Measurements from ENCODE around the gene ATP8B4.

ATP8B4 gene

DNA sequence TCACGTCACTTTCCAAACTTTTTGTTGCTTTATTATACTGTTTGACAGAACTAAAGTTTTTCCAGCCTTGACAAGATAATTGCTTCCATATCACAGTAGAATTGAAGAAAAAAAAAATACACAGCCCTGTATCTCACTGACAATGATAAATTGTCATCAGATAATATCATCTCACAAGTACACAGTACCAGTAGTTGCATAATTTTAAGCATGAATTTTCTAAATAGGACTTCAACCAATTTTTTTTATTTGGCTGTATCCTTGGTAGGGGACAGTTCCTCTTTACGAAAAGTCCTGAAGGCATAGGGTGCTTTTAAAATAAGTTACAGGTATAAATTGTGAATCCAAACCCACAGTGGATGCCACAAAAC is 230.7 kb downstream of the ATP8B4 start:
- no peak for DNase-seq

DNA sequence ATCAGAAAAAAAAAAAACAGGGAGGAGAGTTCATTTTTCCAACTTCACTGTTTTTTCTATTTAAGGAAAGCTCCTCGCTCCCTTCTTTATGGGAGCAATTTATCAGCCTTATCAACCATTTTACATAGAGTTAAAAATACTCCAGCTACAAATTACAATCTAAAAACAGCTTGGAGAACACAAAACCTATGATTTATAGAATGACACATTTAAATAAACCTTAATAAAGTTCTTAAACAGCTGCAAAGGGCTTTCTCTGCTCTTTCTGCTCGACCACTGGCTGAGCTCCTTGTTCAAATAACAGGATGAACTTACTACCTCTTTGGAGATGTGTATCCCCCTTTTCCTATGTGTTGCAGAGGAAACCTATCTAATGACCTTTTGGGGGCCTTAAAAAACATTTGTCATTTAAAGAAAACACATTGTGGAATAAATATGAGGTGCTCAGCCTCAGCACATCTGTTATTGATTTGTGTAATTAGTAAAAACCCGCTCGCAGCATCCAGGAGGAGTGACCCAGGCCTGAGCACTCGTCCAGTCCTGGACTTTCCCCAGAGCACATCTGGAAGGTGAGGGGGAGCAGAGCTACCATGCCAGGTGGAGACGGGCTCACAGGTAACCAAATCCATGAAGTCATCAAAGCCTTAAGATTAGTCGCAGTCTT is 231.2 kb downstream of the ATP8B4 start:
- DNase-seq, result no peak

DNA sequence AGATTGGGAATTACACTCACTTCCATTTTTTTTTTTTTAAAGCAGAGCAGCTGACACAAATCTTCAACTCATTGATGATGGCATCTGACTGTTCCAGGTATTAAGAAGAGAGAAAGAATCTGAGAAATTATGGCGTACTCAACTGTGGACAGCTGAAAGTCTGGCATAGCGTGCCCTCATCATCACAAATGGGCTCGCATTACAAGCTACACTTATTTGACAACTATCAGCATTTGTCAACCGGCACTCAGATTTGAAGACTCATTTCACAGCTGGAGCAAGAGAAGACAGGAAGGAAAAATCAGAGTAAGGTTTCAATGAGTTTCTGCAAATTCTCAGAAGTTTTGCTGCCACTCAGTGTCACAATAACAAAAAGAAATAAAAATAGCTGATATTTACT is 235.9 kb downstream of the ATP8B4 start:
- DNase-seq, result no peak

DNA sequence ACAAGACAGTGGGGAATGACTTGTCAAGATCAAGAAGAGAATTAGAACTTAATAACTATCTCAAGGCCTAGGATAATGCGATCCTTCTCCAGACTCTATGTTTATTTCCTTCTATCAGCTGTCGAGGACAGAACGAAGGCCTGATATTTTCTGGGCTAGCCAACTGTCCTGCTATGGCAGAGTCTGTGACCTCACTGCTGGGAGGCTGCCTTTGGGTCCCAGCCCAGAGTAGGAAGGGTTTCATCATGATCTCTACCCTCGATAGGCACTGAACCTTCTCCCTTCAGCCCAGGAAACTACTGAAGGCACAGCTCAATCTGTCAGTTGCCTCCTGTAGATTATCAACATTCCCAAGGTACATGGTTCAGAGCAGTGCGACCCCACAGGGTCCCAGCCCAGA is 237.2 kb downstream of the ATP8B4 start:
- DNase-seq, result no peak

DNA sequence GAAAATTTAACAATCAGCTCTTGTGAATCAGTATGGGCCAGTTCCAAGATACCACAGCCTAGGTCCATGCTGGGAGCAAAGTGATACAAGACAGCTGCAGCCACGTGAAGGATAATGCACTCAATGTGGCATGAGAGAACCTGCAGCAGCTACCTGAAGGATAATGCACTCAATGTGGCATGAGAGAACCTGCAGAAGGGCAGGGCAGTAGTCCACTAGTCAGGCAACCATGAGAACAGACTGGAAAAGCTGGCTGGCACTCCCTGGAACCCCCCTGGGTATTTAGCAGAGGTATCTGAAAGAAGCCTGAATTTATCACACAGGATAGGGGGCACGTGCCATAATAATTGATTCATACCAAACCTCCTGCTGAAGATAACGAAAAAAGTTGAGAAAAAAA is 237.6 kb downstream of the ATP8B4 start:
- DNase-seq, result no peak

DNA sequence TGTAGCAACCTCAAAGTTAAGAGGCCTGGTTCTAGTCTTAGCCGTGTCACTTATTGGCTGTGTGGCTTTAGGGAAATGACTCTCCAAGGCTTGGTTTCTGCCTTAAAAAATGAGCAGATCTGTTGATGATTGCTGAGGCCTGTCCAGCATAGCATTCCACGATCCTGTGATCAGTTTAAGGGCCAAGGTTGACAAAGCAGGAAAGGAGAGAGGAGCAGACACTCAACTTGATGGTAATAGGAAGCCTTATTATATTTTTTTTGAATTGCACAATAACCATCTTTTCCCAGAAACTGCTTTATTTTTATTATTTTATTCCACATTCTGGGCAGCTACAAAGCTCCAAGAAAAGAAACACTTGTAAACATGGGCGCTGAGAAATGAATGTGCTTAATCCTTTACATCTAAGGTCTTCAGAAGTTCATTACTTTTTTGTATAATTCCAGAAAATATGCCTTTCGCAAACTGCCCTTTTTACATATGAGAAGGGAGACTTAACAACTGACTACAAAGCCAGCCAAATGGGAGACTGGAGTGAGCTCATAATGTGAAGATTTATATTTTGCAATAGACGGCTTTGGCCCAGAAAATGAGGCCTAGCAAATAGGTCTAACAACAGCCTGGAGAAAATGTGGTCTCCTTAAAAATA is 241.0 kb downstream of the ATP8B4 start:
- DNase-seq, result no peak

DNA sequence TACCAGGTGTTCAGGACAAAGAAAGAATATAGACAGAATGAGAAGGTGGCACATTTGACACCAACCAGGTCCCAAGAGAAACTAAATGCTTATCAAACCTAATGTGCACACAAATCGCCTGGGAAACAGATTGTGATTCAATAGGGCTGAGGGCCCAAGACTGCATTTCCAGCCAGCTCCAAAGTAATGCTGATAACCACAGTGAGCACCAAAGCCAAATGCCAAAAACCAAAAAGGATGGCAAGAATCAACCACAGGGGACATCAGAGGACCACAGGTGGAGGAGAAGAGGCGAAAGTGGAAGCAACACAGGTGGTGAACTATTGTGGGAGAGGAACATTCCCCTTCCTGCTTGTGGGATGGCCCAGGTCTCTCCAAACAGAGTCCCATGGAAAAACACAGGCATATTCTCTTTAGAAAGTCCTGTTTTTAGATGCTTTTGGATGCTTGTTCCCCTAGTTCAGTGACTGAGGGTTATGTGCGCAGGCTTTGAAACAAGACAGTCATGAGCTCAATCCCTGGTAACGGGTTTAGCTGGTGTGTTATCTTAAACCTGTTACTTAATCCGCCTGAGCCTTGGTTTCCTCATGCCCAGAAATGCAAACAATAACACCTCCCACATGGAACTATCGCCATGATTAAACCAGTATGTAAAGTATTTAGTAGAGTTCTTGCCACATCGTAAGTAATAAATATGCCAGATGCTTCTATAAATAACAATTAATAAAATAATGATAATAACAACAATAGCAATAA is 241.7 kb downstream of the ATP8B4 start:
- no peak for DNase-seq

DNA sequence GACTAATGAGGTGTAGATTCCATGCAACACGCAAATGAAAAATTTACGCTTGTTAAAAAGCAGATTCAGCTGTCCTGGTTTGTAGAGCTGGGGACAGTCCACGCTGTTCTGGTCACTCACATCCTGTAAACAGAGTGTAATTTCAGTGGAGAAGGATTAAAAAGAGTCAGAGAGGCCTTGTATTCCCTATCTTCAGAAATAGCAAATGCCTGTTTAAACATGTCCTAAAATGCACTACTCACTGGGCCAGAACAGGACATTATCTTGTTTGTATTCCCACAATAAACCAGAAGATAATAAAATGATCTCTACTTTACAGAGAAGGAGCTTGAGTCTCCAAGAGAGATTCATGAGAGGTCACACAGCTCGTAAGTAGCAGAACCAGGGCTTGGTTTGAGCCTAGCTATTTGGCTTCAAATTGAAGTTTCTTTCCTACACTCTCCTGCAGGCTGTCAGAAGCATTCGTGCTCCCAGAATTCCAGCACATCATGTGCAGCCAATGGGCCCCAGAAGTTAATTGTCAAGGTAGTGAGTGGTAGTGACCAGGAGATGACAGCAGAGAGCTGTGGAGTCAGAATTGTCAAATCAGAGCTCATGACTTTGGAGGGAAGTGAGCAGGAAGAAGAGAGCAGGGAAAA is 242.5 kb downstream of the ATP8B4 start:
- no peak for DNase-seq

DNA sequence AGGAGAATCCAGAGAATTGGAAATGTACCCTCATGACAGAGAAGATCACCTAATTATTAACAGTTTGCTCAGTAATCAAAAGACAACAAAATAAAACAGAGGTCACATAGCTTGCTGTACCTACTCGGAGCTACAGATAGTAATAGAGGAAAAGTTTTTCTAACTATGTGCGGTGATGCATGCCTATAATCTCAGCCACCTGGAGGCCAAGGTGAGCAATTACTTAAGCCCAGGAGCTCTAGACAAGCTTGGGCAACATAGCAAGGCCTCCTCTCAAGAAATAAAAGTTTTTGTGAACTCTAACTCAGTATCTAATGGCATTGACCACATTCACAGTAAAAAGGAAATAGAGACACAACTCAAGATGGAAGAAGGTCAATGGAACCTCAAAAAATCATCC is 243.6 kb downstream of the ATP8B4 start:
- no peak for DNase-seq

DNA sequence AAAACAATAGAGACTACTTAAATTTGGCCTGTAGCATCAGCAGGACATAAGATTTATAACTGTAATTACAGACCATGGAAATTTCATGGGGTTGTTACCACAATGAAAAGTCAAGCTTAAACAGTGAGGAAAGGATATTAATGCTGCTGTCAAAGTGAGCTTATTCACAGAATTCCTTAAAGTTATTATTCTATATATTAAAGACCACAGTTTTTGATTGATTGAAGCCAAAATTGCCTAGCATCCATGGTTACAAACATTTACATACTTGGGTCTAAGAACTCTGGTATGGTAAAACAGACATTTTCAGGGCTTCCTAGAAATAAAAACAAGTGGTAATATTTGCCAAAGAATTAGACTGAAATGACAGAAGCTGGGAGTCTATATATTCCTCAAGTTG is 248.6 kb downstream of the ATP8B4 start:
- DNase-seq, result no peak

DNA sequence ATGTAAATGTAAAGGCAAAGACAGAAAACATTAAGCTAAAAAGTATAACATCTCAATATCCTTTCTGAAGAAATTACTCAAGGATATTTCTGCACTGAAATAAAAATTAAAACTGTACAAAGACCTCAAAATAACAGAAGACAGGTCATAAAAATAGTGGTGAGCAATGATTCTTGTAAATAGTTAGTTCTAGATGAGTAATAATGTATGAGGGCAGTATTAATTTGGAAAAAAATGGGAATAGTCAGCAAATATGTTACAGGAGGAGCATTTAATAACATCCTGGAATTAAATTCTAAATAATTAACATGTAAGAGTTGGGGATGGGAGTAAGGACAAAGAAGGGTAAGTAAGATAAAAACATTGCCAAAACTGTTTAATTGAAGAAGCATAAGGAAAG is 250.7 kb downstream of the ATP8B4 start:
- no peak for DNase-seq

DNA sequence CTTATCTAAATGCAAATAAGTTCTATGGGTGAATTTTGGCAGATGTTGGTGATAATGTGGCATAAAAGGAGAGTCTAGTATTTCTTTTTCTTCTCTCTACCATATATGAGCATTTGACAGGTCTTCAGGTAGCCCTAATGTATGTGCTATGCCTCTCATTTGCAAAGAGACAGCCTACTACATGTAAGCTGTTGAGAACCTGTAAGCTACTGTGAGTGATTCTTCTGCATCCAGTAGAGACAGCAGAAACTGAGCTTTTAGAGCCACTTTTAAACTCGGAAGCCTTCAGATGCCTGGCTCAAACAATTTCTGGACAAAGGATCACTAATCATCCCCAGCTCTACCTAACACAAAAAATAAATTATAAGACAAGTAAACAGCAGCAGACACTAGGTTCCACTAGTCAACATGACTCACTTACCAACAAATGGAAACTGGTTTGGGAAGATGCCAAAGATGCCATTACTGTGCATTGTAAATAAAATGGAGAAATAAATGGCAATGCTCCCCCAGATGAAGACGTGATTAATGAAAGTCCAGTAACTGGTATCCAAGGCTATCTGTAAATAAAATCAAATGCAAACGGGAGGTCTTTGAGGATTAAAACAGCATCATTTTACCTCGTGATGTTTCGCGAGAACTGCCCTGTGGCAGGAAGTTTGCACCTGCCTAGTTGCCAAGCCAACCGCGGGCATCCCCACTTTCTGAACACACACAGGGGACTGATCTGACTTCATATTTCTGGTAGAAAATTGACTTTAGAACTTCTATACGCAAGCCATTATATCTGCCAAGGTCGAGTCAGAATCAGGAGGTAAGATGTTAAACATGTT is 252.9 kb downstream of the ATP8B4 start:
- no peak for DNase-seq

DNA sequence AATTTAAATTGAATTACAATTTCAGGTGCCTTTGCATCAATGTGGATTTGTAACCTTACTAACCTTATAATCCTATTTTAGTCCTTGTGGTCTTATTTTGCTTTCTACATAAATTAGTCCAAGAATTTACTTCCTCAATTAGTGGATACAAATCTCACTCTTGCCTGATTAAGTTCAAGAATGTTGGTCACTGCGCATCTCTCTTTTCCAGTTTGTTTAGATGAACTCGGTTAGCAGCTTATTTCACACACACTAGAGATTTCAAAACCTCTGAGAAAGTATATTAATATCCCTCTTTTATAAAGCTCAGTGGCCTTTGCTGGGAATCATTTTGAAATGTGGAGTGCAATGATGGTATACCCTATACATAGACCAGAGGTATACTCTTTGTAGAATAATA is 254.8 kb downstream of the ATP8B4 start:
- no peak for DNase-seq

DNA sequence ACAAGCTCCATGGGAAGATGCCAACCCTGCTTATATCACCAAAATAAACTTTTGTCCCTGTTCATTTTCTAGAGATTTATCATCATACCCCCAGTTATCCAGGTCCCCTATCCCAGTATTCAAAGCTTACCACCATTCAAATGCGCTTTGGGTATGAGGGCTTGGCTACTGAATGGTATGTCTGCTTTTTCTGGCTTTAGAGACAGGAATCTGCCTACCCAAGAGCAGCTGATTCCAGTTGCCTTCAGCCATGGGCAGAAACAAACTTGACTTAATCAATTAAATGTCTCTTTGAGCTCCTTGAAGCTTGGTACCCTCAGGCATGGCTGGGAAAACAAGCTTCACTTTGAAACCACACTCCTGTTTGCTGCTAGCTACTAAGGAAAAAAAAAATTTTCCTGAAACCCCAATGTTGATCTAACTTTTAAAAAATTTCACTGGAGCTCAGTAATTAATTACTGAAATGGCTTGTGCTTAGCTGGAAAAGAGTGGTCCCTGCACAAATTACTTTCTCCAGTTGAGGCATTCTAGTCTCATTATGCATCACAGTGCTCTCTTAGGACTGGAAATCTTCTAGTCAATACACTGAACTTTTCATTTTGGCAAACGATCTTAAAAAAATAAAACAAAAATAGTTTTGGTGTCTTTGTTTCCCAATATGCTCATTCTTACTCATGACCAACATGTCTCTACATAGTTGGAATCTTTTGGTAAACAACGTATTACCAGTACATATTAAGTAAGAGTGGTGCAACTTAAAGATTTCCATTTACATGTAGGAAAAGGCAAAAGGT is 255.4 kb downstream of the ATP8B4 start:
- no peak for DNase-seq

DNA sequence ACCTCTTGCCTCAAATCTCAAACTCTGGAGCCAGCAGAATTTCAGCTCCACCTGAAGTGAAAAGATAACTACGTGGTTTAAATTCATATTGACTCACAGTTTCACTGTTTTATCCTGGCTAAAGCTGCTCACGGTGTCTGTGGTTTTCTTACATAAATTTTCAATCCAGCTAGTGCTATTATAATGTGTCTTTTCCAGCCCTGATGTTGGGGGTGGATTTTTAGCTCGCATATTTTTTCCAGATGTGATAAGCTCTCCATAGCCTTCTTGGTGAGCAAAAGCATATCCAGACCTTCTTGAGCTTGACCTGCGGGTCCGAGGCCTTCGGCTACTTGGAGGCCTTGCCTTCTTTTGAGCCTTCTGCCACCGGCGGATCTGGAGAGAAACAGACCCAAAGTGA is 258.9 kb downstream of the ATP8B4 start:
- no peak for DNase-seq

DNA sequence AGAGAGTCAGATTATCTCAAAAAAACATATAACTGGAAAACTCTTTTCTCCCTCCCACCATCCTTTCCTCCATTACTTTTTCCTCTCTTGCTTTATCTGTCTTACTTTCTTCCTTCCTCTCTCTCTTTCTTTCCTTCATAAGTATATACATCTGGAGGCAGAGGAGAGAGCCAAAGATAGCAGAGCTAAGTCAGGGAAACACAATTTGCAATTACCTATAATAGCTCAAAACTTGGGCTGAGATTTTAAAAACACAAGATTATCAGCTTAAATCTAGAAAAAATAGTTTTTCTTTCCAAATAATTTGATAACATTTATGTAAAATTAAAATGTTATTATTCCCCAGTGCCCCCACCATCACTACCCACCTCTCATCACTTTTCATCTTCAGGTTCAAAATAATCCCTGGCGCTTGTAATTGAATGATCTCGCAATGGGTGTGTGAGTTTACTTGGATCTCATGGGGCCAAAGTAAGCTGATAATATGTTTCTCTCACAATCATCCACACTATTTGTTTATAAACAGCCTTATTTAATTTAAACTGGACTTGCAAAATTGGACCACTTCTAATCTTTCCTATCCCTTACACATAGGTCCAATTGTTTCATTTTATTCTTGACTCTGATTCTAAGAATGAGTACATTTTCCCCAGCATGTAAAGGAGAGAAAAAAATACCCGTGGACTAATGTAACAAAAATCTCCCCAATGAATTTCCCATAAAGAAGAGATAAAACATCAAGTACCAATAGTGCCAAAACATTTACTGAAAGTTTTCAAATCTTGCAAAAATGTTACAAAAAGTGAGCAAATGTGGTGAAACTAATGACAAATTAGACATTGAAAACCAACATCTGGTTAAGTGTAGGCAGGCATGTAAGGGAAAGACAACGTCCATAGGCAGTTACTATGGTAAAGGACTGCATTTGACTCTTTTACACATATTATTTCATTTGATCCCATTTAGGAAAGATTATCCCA is 261.2 kb downstream of the ATP8B4 start:
- DNase-seq, result no peak

DNA sequence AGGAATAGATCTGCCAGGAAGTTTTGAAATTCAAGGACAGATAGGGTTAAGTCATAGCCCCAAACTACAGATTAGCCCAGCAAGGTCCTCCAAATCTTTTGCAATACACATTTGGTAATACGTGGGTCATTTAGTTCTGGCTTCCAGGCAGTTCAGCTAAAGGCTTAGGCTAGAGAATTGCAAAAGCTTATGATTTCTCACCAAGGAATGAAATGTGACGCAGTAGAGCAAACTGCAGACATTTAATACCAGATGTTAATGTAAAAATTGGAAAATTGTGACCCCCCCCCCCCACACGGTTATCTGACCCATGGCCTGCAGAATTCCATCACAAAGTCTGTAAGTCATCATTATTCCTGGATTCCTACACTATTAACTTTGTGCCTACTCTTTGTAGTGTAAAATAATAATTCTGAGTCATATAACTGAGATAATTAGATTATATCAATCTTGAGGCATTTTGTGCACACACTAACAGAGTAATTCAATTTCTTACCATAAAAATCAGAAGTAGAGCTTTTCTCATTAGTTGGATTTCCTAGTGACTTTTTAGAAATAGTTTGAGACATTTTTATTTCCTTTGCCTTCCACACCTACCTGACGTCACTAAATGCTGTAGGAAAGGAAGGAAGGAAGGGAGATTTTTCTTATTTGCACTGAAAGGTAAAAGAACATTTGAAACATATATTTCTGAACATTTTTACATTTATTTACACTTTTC is 263.0 kb downstream of the ATP8B4 start:
- DNase-seq, result no peak

DNA sequence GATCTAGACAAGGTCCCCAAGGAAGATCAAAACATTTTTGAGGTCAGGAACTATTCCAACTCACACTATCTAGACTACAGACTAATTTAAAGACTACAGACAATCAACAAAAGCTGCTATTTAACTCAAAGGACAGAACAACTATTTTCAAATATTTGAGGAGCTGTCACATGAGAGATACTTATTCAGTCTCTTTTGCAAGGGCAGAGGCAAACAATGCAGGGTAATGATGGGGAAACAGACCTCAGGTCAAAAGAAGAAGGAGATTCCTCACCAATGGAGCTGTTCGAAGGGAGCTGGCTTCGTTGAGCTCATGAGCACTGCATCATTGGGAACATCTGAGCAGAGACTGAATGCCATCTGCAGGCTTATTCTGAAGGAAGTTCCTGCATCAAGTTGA is 266.3 kb downstream of the ATP8B4 start:
- no peak for DNase-seq

DNA sequence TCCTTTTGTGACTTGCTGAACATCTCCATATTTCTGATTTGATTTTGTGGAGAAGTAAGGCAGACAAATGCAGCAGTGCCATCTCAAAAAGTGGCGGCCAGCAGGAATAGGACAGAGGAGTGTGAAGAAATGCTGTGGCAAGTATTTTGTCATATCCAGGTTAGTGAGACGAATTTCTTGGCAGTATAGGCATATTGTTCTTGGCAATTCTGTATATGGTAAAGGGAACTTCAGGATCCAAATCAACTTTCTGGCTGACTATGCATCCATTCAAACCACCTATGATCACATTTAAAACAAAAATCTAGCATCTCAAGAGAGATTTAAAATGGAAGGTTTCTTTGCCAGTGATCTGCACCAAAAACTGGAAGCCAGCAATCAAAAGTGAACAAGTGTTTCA is 270.2 kb downstream of the ATP8B4 start:
- no peak for DNase-seq

DNA sequence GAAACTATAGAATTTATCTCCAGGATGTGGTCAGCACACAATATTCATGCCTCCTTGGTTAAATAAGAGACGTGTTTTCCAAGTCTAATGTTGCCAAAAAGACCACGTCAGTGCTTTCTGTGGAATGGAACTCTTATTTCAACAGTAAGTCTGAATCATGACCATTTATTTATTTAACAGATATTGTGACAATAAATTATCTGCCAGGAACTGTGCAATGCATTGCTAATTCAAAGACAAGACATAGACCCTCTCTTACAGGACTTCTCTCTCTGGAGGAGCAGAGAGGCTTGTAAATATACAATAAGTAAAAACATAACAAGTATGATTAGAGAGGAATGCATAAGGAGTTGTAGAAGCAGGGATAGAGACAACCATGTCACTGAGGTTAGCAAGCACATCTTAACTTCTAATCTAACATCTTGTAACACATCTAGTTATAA is 270.7 kb downstream of the ATP8B4 start:
- DNase-seq, result no peak

All from hippocampal formation (tissue), 2 donors.